Activated CD4-positive, CD25-positive, alpha-beta regulatory T cell (primary cell): Measurements from ENCODE around the gene ZNF624.
"Not testable (repeated sequence)": the region's sequence is repeated elsewhere in the genome, so short reads cannot be mapped to it uniquely, and the experiment has no call there.

ENCODE experiments used
- DNase-seq, 4 experiments: peaks; one replicate each; lab custom pipeline; 2025; lab: John Stamatoyannopoulos, UW

Gene ZNF624

DNA sequence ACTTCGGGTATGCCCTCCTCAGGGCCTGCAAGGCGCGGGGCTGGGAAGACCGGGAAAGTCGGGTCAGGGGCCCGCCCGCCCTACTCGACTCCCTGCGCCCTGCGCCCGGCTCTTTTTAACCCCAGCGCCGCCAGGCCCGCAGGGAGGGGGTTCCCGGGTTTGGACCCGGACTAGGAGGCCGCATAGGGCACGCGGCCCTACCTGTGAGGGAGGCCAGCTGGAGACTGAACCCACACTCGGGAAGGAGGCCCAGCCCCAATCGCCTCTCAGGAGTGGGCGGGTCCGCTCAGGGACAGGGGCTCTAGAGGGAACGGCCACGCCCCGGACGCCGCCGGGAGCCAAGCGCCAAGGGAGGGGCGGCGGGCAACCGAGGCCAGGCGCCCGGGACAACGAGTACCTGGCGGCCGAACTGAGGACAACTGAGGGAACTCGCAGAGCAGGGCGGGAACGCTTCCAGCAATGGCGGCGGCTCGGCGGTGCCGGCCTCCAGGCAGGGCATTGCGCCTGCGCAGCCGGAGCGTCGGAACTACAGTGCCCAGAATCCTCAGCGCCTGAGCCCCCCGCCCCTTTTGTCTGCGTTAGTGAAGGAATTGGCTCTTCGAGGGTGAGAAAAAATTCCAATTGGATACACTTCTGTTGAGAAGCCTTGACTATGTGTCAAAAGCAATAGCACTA is at the start of gene ZNF624:
Gene ZNF624, minus strand, starts transcription at position 484 of the 675 bp plus-strand sequence.
- peak; percentile 67 to 72 (median 70) for DNase-seq

GRCh38 chr17:16697603-16698002 is 44.0 kb upstream of the ZNF624 start:
- not testable (repeated sequence) for DNase-seq

DNA sequence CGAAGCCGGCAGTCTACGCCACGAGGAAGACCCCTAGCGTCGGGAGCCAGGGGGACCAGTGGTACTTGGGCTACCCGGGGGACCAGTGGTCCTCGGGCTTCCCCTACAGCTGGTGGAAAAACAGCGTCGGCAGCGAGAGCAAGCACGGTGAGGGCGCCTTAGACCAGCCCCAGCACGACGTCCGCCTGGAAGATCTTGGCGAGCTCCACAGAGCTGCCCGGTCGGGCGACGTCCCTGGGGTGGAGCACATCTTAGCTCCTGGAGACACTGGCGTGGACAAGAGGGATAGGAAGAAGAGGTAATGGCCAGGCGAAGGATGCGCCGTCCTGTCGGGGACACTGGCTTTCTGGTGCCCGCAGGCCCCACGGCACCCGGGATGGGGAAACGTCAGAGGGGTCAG is 36.8 kb upstream of the ZNF624 start:
- not testable (repeated sequence) for DNase-seq

- peak in 1 of 4 experiments; percentile 31 for DNase-seq
Observed at GRCh38 chr17:16689731-16690281, 36.2 kb upstream of the ZNF624 start, which contains the start of gene CCDC144A. TSS of gene CCDC144A (plus strand) at chr17:16690241. CDS start at chr17:16690401, 160 bp downstream.

- DNase-seq, result not testable (repeated sequence)
Observed at GRCh38 chr17:16687151-16687550, 33.5 kb upstream of the ZNF624 start.

GRCh38 chr17:16686019-16686418 is 32.4 kb upstream of the ZNF624 start:
- not testable (repeated sequence) for DNase-seq

- not testable (repeated sequence) for DNase-seq
Observed at GRCh38 chr17:16683290-16684138, 29.9 kb upstream of the ZNF624 start.

- DNase-seq, result no peak
Observed at GRCh38 chr17:16676676-16677268, 23.1 kb upstream of the ZNF624 start.

DNA sequence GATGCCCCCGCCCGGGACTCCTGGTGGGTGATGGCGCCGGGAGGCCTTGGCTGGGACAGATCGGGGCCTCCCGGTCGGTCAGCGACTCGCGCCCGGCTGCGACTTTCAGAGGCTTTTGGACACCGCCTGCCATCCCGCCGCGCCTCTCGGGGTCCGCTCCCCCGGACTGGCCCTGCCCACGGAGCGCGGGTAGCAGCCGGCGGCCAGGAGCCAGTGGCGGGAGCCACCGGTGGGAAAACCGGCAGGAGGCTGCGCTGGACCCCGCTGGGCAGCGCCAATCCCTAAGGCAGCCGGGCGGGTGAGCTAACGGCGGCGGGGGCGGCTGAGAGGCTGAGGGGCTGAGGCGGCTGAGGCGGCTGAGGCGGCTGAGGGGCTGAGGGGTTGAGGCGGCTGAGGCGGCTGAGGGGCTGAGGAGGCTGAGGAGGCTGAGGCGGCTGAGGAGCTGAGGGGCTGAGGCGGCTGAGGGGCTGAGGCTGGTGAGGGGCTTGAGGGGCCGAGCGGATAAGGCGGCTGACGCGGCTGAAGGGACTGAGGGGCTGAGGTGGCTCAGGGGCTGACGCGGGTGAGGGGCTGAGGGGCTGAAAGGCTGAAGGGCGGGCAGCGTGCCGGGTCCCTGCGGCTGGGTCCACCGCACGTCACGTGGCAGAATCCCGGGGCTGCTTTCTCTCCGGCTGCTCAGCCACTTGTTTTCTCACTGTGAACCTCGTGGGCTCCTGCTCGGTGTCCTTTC is 13.4 kb upstream of the ZNF624 start:
- not testable (repeated sequence) for DNase-seq

- not testable (repeated sequence) for DNase-seq
Observed at GRCh38 chr17:16666553-16666906, 12.9 kb upstream of the ZNF624 start.

GRCh38 chr17:16662936-16663335 is 9.3 kb upstream of the ZNF624 start:
- DNase-seq, result no peak

DNA sequence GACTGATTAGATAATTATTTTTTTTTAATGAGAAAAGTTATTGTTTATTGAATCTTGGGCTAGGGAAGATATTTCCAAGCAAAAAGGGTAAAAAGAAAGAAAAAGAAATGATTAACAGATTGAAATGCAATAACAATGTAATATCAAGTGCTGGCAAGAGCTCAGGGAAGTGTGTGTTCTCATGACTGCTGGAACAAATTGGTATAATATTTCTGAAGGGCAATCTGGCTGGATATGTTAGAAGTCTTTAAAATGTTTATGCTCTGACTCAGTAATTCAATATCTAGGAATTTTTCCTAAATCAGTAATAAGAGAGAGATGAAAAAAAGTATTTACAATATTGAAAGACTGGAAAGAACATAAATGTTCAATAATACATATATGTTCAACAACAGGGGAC is 7.6 kb upstream of the ZNF624 start:
- no peak for DNase-seq

- no peak for DNase-seq
Observed at GRCh38 chr17:16652847-16653366, 743 bp downstream of the ZNF624 start.

GRCh38 chr17:16652252-16652651 is 1.4 kb downstream of the ZNF624 start:
- DNase-seq, result no peak

DNA sequence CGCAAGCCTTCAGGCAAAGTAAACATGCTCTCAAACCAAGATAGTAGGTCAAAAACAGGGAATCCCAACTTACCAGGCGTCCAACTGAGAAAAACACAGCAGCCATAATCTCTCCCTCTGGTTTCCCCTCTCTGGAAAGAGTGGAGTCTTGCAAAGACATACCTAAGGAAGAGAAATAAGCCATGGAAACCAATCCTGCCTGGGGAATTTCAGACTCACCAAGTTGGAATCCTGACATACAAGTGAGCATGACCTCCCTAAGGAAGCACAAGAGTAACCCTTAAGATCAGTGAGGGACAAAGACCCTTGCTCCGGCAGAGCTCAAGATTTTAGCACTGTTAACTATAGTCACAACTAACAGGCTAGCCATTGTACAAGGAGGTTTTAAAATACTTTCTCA is 4.1 kb downstream of the ZNF624 start:
- no peak for DNase-seq

GRCh38 chr17:16639438-16639837 is 14.2 kb downstream of the ZNF624 start:
- DNase-seq, result no peak

GRCh38 chr17:16623282-16623681 is 30.4 kb downstream of the ZNF624 start:
- DNase-seq, result no peak

- DNase-seq, result no peak
Observed at GRCh38 chr17:16622540-16623277, 30.9 kb downstream of the ZNF624 start.

DNA sequence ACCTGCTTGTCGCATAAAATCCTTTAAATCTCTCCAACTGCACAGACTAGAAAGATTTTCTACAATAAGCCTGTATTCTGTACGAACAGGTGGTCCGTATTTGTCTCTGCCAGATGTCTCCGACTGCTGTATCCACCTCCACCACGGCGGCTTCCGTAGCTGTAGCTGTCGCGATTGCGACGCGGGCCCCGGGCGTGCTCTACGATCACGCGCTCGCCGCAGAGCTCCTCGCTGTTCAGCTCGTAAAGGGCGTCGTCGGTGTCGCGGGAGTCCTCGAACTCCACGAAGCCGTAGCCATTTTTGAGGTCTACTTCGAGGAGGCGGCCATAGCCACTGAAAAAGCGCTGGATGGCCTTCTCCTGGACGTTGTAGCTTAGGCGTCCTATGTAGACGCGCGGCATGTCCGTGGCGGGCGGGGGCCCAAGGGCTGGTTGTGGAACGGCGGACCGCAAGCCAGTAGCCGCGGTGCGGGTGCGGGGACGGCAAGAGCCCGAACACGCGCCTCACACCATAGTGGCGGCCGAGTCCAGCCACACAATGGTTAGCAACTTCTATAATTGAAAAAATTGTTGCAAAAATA is 36.1 kb downstream of the ZNF624 start:
- DNase-seq, result no peak

GRCh38 chr17:16599537-16599936 is 54.1 kb downstream of the ZNF624 start:
- DNase-seq, result no peak
